Central memory CD8-positive, alpha-beta T cell (primary cell): Measurements from ENCODE around the gene CT45A10.
"Not testable (repeated sequence)": the region's sequence is repeated elsewhere in the genome, so short reads cannot be mapped to it uniquely, and the experiment has no call there.

ENCODE experiments used
- ATAC-seq: fragments of 150-1000 bp; cut with Tn5 transposase; replicated peaks from 2 replicates; pipeline ENCODE4 v1.10.0; 2022; ENCODE audit warnings: mild to moderate bottlenecking, moderate FRiP score, moderate number of reproducible peaks; ENCODE audit not compliant: poor library complexity, severe bottlenecking; ENCODE audit errors: extremely low read depth
- DNase-seq, 2 donors: peaks; one replicate each; pipeline ENCODE4 v3.0.0; 2021; ENCODE audit warnings: low spot score in 2 of 2
- H3K27ac Mint-ChIP-seq: one replicate; pipeline ENCODE4 v1.8.0; 2022; ENCODE audit warnings: low read depth, mild to moderate bottlenecking, moderate library complexity, mixed read lengths
- H3K27me3 Mint-ChIP-seq: one replicate; pipeline ENCODE4 v1.8.0; 2022; ENCODE audit warnings: mixed read lengths
- H3K36me3 Mint-ChIP-seq: one replicate; pipeline ENCODE4 v1.8.0; 2022; ENCODE audit warnings: mild to moderate bottlenecking, moderate library complexity, mixed read lengths; ENCODE audit not compliant: insufficient read depth
- H3K4me1 Mint-ChIP-seq: one replicate; pipeline ENCODE4 v1.8.0; 2022; ENCODE audit warnings: mixed read lengths
- H3K4me3 Mint-ChIP-seq: one replicate; pipeline ENCODE4 v1.8.0; 2022; ENCODE audit warnings: mild to moderate bottlenecking, moderate library complexity, mixed read lengths
- H3K9me3 Mint-ChIP-seq: one replicate; pipeline ENCODE4 v1.8.0; 2022; ENCODE audit warnings: mixed read lengths

The CT45A10 gene

DNA sequence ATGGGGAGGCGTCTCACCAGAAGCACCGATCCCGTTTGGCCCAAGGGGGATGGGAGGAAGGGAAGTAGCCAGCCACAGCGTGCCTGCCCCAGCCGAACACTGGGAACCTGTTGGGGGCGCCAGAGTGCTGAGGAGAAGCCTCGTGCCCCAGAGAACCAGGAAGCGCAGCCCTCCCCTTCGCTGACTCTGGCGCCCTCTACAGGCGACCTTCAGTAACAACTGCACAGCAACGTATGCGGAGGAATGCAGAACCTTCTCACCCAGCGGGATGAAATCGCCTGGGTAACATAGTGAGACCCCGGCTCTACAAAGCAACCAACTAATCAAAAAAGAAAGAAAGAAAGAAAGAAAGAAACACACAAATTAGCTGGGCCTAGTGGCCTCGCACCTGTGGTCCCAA lies 38.8 kb downstream of the CT45A10 start, which contains the start of gene CT45A8:
CT45A8 (minus strand) TSS at position 101 of the 400 bp plus-strand sequence. CDS start 3,755 bp downstream, outside the sequence.
- not testable (repeated sequence) for H3K27ac Mint-ChIP-seq, H3K36me3 Mint-ChIP-seq

DNA sequence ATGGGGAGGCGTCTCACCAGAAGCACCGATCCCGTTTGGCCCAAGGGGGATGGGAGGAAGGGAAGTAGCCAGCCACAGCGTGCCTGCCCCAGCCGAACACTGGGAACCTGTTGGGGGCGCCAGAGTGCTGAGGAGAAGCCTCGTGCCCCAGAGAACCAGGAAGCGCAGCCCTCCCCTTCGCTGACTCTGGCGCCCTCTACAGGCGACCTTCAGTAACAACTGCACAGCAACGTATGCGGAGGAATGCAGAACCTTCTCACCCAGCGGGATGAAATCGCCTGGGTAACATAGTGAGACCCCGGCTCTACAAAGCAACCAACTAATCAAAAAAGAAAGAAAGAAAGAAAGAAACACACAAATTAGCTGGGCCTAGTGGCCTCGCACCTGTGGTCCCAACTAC lies 56.1 kb downstream of the CT45A10 start, which contains the start of gene CT45A7:
CT45A7 (minus strand) TSS at position 101 of the 400 bp plus-strand sequence. CDS start 3,747 bp downstream, outside the sequence.
- not testable (repeated sequence) for H3K27ac Mint-ChIP-seq, H3K4me3 Mint-ChIP-seq, DNase-seq, H3K4me1 Mint-ChIP-seq, H3K9me3 Mint-ChIP-seq, H3K36me3 Mint-ChIP-seq, ATAC-seq, H3K27me3 Mint-ChIP-seq

More for the DNA sequence above, 38.8 kb downstream of the CT45A10 start, which contains the start of gene CT45A8:
- H3K9me3 Mint-ChIP-seq, H3K27me3 Mint-ChIP-seq, ATAC-seq, H3K4me1 Mint-ChIP-seq, H3K4me3 Mint-ChIP-seq, DNase-seq: not testable (repeated sequence)
